ENCODE results near the gene RAB34.

RAB34 gene

GRCh38 chr17:28744972-28745785 is 27.5 kb upstream of the RAB34 start:
- Histone ChIP-seq H3K4me3 (ENCODE audit: low read depth, low read length) (peak overlapping the region; percentile 69), H3K4me1 (ENCODE audit: control insufficient read depth, insufficient read depth, low read length) (peaks cover 11% of the 10 kb centered on the region; the same call in 1 of the 2 replicates), H3K9me3 (ENCODE audit: control insufficient read depth, insufficient read depth, low read depth, low read length) (no peaks in the 10 kb centered on the region), H3K36me3 (ENCODE audit: control insufficient read depth in 2 of 2, insufficient read depth in 1 of 2, low read length in 2 of 2) (peaks cover 3 to 62% of the 10 kb centered on the region in 2 experiments; a peak in 2 of 3 replicates), H3K27ac (ENCODE audit: extremely low read depth, low read depth, low read length) (peak overlapping the region; percentile 94)
- POLR2A ChIA-PET = interaction anchor here (0.6 to 14.1 kb wide), 10 partner anchors 17 to 204 kb away, joined by 3 to 448 read pairs (median 4); partner anchors contain the start of genes NEK8, RPL23A and TLCD1
- CTCF ChIA-PET = interaction anchor here (0.5 to 16.7 kb wide), 6 partner anchors 18 to 208 kb away, joined by 3 to 445 read pairs (median 4); partner anchors contain the start of genes NEK8, RPL23A and TLCD1
- TF ChIP-seq ZFHX2 (tag by site-specific recombination; conservative IDR thresholded peaks at IDR 0.05) (peak; percentile 69), ZBTB17 (tag by site-specific recombination; IDR thresholded peaks at IDR 0.05) (peak; percentile 94), ZBTB26 (tag by site-specific recombination; optimal IDR thresholded peaks at IDR 0.05) (peak; percentile 13), SP2 (tag by site-specific recombination; IDR thresholded peaks at IDR 0.05) (peak; percentile 62), ZIC2 (tag by site-specific recombination; IDR thresholded peaks at IDR 0.05) (peak; percentile 65), FEZF1 (tag by site-specific recombination; IDR thresholded peaks at IDR 0.05) (0 out of 2 replicates have a peak, but pooled peaks have one; percentile 3), ZNF600 (tag by site-specific recombination; IDR thresholded peaks at IDR 0.05) (peak; percentile 72), ZNF335 (tag by site-specific recombination; conservative IDR thresholded peaks at IDR 0.05) (0 out of 2 replicates have a peak, but pooled peaks have one; percentile 18), ZBTB7A (tag by site-specific recombination; IDR thresholded peaks at IDR 0.05; ENCODE audit: low read depth) (peak; percentile 49; the same call in 1 of the 2 replicates), ZNF132 (tag by site-specific recombination; IDR thresholded peaks at IDR 0.05; ENCODE audit: borderline replicate concordance) (no peak), ZNF394 (tag by site-specific recombination; IDR thresholded peaks at IDR 0.05; ENCODE audit: borderline replicate concordance) (peak; percentile 16; the same call in 1 of the 2 replicates), ZSCAN16 (tag by site-specific recombination; IDR thresholded peaks at IDR 0.05) (no peak), ZNF423 (tag by site-specific recombination; IDR thresholded peaks at IDR 0.05) (0 out of 2 replicates have a peak, but pooled peaks have one; percentile 7), ZBTB20 (tag by site-specific recombination; IDR thresholded peaks at IDR 0.05) (peak; percentile 57; the same call in 1 of the 2 replicates), ZNF704 (tag by site-specific recombination; IDR thresholded peaks at IDR 0.05) (no peak), PATZ1 (tag by site-specific recombination; IDR thresholded peaks at IDR 0.05) (peak; percentile 90), GLIS2 (tag by site-specific recombination; IDR thresholded peaks at IDR 0.05) (peak; percentile 48), ZBTB8A (tag by site-specific recombination; IDR thresholded peaks at IDR 0.05) (no peak), ZNF366 (tag by site-specific recombination; conservative IDR thresholded peaks at IDR 0.05) (peak; percentile 53), OSR2 (tag by site-specific recombination; IDR thresholded peaks at IDR 0.05) (peak; percentile 25), ZNF341 (tag by site-specific recombination; IDR thresholded peaks at IDR 0.05; ENCODE audit: low read depth) (peak; percentile 33), ZNF398 (tag by site-specific recombination; IDR thresholded peaks at IDR 0.05) (peak; percentile 88), ZNF16 (tag by site-specific recombination; IDR thresholded peaks at IDR 0.05; ENCODE audit: low read depth) (0 out of 2 replicates have a peak, but pooled peaks have one; percentile 50), PRDM4 (tag by site-specific recombination; IDR thresholded peaks at IDR 0.05) (peak; percentile 43; the same call in 1 of the 2 replicates), INSM2 (tag by site-specific recombination; IDR thresholded peaks at IDR 0.05) (no peak), GFI1B (tag by site-specific recombination; IDR thresholded peaks at IDR 0.05) (0 out of 2 replicates have a peak, but pooled peaks have one; percentile 58)

All from HEK293 (cell line).